ENCODE results near the gene SLX4IP.
"Not testable (repeated sequence)": the region's sequence is repeated elsewhere in the genome, so short reads cannot be mapped to it uniquely, and the experiment has no call there.

Gene SLX4IP

GRCh38 chr20:10434832-10435812 is at the start of gene SLX4IP:
Gene SLX4IP (plus strand): TSS chr20:10435305. CDS start chr20:10458205, 22,900 bp downstream.
- peak; percentile 34 for DNase-seq

DNA sequence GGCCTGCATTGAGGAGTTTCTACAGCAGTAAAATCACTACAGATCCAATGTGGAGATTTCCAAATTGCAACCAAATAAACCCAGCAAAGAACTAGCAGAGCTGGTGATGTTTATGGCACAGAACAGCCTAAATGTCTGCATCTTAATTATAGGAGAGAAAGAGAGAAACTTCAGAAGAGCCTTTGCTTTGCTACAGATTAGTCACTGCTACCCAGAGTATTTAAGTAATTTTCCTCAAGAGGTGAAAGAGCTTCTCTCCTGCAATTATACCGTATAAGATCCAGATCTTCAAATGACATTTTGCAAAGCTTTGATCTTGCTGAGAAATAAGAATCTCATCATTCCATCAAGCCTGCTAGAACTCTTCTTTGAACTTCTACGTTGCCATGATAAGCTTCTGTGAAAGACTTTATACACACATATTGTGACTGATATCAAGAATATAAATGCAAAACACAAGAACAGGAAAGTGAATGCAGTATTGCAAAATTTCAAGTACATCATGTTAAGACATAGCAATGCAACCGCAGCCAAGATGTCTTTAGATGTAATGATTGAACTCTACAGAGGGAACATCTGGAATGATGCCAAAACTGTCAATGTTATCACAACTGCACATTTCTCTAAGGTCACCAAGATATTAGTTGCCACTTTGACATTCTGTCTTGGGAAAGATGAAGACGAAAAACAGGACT is 49.1 kb upstream of the SLX4IP start:
- no peak for DNase-seq

DNA sequence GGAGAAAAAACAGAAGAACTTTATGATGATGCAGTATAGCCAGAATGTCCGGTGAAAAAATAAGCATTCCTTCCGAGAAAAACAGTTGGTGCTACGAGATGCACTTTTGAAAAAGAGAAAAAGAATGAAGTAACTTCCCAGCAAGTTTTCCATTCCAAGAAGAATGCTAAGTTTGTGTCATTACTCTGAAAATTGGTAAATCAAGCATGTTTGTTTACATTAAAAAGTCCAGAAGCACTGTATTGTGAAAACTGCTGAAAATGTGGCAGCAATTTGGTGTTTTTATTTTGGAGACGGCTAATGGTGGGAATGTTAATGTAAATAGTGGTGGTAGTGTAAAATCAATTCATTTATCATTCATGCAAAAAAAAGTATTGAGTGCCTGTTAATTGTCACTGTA is 47.4 kb upstream of the SLX4IP start:
- no peak for DNase-seq

GRCh38 chr20:10388597-10388996 is 46.5 kb upstream of the SLX4IP start:
- no peak for DNase-seq

DNA sequence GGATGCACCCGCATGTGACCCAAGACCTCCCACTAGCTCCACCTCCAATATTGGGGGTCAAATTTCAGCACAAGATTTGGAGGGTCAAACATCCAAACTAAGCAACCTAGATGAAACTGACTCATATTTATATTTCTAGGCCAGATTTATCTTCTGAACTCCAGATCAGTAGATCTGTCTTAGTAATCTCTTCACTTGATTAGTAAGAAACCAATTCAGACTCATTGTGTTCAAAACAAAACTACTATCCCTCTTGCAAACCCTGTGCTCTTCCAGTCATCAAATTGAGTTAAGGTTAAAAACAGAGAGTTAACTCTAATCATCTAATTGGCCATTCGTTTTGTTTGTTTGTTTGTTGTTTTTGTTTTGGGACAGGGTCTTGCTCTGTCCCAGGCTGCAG is 44.4 kb upstream of the SLX4IP start:
- no peak for DNase-seq

GRCh38 chr20:10394752-10395151 is 40.4 kb upstream of the SLX4IP start:
- DNase-seq: not testable (repeated sequence)

DNA sequence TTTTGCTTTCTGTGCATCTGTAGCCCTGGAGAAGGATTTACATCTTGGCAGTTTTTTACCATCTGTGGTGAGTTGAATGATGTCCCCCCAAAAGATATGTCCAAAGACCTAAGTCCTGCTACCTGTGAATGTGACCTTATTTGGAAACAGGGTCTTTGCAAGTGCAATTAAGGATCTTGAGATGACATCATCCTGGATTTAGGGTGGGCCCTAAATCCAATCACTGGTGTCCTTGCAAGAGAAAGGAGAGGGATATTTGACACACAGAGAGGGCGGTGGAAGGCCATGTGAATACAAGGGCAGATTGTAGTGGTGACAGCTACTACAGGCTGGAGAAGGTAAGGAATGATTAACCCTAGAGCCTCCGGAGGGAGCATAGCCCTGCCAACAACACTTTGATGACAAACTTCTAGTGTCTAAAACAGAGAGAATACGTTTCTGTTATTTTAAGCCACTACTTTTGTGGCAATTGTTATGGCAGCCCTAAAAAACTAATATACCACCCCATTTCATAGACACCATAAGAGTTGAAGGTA is 36.2 kb upstream of the SLX4IP start:
- DNase-seq: no peak

DNA sequence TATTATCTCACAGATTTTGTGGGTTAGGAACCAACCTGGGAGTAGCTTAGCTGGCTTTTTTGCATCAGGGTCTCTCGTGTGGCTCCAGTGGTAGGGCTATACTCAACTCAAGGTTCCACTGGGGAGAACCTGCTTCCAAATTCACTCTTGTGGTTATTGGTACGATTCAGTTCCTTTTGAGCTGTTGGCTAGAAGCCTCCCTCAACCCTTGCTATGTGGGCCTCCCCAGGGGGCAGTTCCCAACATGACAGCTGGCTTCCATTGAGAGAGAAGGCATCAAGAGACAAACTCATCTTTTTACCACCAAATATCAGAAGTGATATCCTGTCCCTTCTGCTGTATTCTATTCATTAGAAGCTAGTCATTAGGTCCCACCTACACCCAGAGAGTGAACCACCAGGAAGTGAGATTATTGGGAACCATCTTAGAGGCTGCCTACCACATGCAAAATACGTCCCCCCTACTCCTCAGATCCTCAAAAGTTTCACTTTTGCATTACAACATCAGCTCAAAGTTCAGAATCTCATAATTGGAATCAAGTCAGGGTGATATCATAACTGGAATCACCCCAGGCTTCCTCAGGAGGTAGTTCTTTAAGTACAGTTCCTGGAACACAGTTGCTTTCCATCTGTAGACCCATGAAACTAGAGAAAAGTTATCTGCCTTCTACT is 32.0 kb upstream of the SLX4IP start:
- DNase-seq: no peak

DNA sequence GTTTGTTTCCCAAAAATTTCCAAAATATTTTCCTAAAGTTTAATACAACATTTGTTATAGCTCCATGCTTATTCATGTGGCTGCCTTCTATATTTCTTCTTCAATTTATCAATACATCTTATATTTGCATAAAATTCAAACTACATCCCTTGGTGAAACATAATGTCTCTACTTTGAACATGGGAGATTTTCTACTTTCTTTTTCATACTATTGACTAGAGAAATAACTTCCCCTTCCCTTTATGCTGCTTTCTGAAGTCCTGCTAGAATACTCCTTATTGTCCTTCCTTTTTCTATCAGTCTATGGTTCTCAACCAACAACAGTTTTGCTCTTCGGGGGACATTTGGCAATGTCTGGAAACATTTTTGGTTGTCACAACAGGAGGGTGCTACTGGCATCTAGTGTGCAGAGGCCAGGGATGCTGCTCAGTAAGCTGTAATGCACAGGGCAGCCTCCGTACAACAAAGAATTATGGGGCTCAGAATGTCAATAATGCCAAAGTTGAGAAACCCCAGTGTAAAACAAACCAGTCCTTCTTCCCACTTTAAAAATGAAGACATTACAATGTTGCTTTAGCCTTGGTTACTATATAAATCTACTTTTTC is 31.0 kb upstream of the SLX4IP start:
- DNase-seq: no peak

- no peak for DNase-seq
Measured at GRCh38 chr20:10404959-10405530, 30.1 kb upstream of the SLX4IP start.

DNA sequence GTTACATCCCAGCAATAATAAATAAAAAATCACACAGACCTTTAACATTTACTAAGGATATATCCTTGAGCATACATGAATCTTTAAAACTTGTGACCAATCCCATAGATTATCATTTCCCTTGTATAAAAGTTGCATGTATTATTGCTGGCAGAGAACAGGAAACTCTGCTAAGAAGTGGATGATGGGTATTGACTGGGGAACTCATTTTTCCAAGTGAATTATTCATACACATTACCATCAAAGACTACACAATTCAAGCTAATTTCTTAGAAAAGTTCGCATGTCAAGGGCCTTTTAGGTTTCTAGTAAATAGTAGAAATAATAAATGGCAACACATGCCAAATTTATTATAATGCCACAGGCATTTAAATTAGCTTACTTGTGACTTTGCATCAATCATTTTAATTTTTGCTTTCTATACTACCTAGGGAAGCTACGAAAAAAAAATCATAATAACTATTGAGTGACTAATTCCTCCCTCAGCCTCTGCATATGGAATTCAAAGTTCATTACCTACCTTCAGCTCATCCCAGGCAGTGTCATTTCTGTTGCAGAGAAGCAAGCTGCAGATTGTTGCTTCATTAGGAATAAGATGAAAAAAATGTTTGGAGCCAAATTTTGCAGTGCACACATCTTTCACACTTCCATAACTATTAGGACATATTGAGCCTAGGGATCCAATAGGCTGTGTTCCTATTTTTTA is 26.8 kb upstream of the SLX4IP start:
- DNase-seq: no peak

DNA sequence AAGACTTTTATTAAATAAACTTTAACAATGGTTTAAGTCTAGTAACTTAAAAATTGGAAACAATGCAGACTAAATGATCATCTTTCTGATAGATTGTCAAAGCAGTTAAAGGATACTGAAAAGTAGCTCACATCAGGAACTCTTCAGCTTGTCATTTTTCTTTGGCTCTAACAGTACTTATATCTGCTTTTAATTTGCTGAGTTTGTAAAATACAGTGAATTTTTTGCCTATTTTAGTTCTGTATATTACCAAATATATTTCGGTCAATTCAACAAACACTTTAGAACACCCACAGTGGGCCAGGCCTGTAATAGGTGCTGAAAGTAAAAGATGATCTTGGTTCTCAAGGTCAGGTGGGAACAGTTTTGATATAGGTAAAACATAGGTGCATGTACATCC is 23.4 kb upstream of the SLX4IP start:
- no peak for DNase-seq

DNA sequence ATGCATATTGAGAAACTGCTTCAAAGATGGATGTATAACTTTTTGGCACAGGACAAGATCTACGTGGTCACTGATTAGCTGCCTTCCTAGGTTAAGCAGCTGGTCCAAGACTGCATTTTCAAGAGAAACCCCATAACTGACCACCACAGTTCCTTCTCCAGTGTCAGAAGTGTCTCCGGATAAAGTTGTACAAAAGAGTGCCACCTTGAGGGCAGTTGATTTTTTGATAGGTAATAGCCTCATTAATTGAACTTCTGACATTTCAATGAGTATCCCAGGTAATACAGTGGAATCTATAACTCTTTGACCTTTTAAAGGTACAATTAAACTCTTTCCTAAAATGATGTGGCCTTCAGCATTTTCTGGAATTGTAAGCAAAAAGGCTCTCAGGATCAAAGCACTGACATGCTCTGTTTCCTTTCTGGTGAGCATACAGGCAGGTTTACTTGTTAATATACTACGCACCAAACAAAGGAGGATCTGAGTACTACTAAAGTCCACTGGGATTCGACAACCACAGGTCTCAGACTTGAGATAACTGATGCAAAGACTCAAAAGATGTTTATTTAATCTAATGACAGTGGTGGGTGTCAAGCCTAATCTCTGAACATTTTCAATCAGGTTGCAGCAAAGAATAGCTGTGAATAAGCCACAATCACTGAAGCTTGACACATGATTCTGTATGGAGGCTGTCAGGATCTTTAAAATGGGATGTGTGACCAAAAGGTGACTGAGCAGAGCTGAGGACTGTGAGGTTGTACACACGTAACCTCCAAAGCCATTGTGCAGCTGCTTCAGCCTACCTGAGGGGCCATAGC is 22.3 kb upstream of the SLX4IP start:
- DNase-seq: no peak

DNA sequence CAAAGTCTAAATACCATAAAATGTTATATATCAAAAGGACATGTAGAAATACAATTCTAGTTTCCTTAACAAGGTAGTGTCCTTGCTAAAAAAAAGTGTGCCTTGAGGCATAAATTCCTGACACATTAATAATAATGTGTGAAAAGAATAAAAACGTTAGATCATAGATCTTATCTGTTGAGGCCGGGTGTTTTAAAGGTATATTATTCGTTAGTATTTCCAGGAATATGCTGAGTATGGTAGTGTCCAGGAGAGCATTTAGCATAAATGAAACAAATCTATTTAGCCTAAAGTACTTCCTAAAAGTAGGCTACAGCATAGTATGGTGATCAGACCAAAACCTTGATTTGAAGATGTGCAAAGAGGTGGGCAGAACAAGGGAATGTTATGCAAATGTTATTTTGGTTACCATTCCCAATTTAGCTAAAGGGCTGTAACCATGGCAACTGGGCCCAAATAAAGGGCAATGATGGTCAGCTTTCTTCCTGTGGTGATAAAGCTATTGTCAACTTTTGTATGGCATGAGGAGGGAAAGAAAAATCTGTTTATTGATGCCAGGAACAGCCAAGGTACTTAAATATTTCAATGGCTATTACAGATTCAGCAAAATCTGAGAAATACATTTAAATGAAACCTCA is 20.0 kb upstream of the SLX4IP start:
- DNase-seq: no peak

- DNase-seq: not testable (repeated sequence)
Measured at GRCh38 chr20:10417218-10417617, 17.9 kb upstream of the SLX4IP start.

DNA sequence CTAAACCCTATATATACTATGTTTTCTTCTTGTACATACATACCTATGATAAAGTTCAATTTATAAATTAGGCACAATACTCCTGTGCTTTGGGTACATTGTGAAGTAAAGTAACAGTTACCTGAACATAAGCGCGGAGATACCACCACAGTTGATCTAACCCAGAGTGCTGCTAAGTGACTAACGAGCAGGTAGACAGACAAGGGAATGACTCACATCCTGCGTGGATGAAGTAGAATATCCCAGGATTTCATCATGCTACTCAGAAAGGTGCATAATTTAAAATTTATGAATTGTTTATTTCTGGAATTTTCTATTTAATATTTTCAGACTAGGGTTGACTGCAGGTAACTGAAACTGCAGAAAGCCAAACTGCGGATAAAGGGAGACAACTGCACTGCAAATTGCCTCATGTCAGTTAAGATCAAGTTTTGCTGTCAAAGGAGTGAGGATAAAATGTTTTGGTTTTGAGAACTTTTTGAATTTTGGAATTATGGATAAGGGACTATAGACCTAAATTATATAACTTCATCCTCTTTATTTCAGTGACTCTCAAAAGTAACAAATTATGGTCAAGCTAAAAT is 15.5 kb upstream of the SLX4IP start:
- no peak for DNase-seq

DNA sequence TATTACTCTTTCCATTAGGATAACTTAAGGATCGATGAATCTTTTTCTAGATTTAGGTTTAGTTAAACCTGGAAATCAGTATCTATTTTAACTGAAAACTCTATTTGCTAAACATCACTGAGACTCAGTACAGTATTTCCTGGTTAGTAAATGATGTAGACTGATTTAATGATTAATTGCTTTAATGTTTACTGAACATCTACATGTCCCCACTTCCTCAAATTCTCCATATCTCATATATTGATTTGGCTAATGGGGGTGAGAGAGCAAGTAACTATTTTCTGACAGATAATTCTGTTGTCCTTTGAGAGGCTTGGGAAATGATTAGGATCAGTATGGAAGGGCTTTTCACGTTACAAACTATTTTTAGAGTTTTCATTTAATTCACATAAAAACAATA is 11.4 kb upstream of the SLX4IP start:
- DNase-seq: no peak

DNA sequence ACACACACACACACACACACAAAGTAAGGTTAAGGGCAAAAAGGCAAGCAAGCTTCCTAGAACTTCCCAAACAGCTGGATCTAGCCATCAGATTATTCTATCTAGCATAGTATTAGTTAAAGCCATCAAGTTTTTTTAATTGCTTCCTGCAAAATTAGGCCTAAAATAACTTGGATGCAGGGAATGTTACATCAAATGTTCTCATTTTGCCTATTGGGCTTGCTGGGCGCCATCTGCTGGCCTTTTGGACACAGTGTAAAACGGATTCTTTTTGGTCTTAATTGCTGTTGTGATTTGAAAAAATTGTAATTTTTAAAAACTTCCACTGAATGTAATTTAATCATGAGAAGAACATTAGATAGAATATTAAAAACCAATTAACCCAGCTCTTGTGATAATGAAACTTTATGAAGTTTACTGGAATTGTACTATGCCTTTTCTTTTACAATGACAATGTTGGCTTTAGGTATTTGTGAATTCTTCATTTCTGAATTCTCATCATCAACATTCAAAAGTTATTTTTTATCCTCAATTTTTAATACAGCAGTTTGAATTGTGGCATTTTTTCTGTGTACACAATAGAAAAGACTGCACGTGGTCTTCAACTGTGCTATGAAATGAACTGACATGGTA is 7.9 kb upstream of the SLX4IP start:
- no peak for DNase-seq

- no peak for DNase-seq
Measured at GRCh38 chr20:10428008-10428407, 7.1 kb upstream of the SLX4IP start.
